ENCODE data around the gene CLPX. TPM values are rescaled to one million over a fixed set of nuclear protein-coding genes. Genes with fewer than 3 reads are reported as not detected.

The CLPX gene
- total RNA-seq, 4 donors from 2014 or later: 42.2 to 61.9 (median 53.5) TPM

- H3K4me1 ChIP-seq: peaks cover 0 to 19% (median 7%) of the 10 kb centered on the region in 4 donors
- H3K27me3 ChIP-seq: no peaks in the 10 kb centered on the region
- no peak for DNase-seq
- no peak overlapping the region for H3K27ac ChIP-seq
- no peak overlapping the region for H3K4me3 ChIP-seq
- peaks cover 0 to 31% (median 0%) of the 10 kb centered on the region in 3 donors for H3K36me3 ChIP-seq
- H3K9me3 ChIP-seq: no peaks in the 10 kb centered on the region
- TF ChIP-seq POLR2A (IDR thresholded peaks at IDR 0.05) (no peak), CTCF (IDR thresholded peaks at IDR 0.05) (no peak)
Measured at GRCh38 chr15:65130941-65131340, 54.2 kb downstream of the CLPX start.

- Histone ChIP-seq H3K4me3 (no peak overlapping the region), H3K27me3 (no peaks in the 10 kb centered on the region), H3K27ac (no peak overlapping the region), H3K36me3 (peaks cover 0 to 88% (median 0%) of the 10 kb centered on the region in 3 donors), H3K4me1 (no peaks in the 10 kb centered on the region), H3K9me3 (no peaks in the 10 kb centered on the region)
- TF ChIP-seq CTCF (IDR thresholded peaks at IDR 0.05): no peak
- no peak for TF ChIP-seq POLR2A (IDR thresholded peaks at IDR 0.05)
- no peak for DNase-seq
Measured at GRCh38 chr15:65115542-65115941, 69.6 kb downstream of the CLPX start.

- no peak within 1 kb of the TSS for H3K27ac ChIP-seq
- no peaks in the 10 kb centered on the region for H3K4me1 ChIP-seq
- no peak within 1 kb of the TSS for H3K4me3 ChIP-seq
- H3K27me3 ChIP-seq: no peaks in the 10 kb centered on the region
- no peak for DNase-seq
- H3K9me3 ChIP-seq: no peaks in the 10 kb centered on the region
- H3K36me3 ChIP-seq: peaks cover 0 to 83% (median 0%) of the 10 kb centered on the region in 3 donors
- TF ChIP-seq CTCF (IDR thresholded peaks at IDR 0.05) (no peak), POLR2A (IDR thresholded peaks at IDR 0.05) (no peak)
Measured at GRCh38 chr15:65115086-65115485, 70.1 kb downstream of the CLPX start, which contains the start of gene UBAP1L. Gene UBAP1L (minus strand): TSS chr15:65115200. CDS start chr15:65106215, 8,985 bp downstream.

- Histone ChIP-seq H3K27ac (no peak overlapping the region), H3K9me3 (no peaks in the 10 kb centered on the region), H3K4me3 (no peak overlapping the region), H3K36me3 (peaks cover 0 to 47% (median 0%) of the 10 kb centered on the region in 3 donors), H3K27me3 (no peaks in the 10 kb centered on the region), H3K4me1 (no peaks in the 10 kb centered on the region)
- DNase-seq: no peak
- TF ChIP-seq POLR2A (IDR thresholded peaks at IDR 0.05) (no peak), CTCF (IDR thresholded peaks at IDR 0.05) (no peak)
Measured at GRCh38 chr15:65110676-65111292, 74.4 kb downstream of the CLPX start.

GRCh38 chr15:65106011-65106590 lies 79.0 kb downstream of the CLPX start:
- no peaks in the 10 kb centered on the region for H3K27me3 ChIP-seq
- no peaks in the 10 kb centered on the region for H3K4me1 ChIP-seq
- H3K9me3 ChIP-seq: no peaks in the 10 kb centered on the region
- H3K36me3 ChIP-seq: peaks cover 0 to 31% (median 0%) of the 10 kb centered on the region in 3 donors
- no peak overlapping the region for H3K27ac ChIP-seq
- H3K4me3 ChIP-seq: no peak overlapping the region
- TF ChIP-seq CTCF (IDR thresholded peaks at IDR 0.05): no peak
- no peak for TF ChIP-seq POLR2A (IDR thresholded peaks at IDR 0.05)
- no peak for DNase-seq
